OCI-LY1 (cell line): ENCODE data around the gene ROR2.

Experiments used
- CTCF ChIP-seq: fragments of 200-600 bp; sonication (generic), shearing (Covaris generic); IDR thresholded peaks from 2 replicates; pipeline ENCODE4 v1.5.1; 2017; ENCODE audit warnings: mild to moderate bottlenecking, antibody characterized with exemption, low read length, moderate library complexity, mixed read lengths
- EZH2 ChIP-seq: fragments of 200-600 bp; sonication (generic), shearing (Covaris generic); IDR thresholded peaks from 2 replicates; pipeline ENCODE4 v1.8.0; 2017; ENCODE audit warnings: borderline replicate concordance, mixed run types, mild to moderate bottlenecking, antibody characterized with exemption, low read length, moderate library complexity, mixed read lengths

- TF ChIP-seq EZH2 (no peak), CTCF (no peak)
These were observed 53.9 kb downstream of the ROR2 start for GRCh38 chr9:91896097-91896496.
